PC-9 (cell line): ENCODE measurements around the gene MACROH2A2. TPM values are rescaled to one million over a fixed set of nuclear protein-coding genes. Genes with fewer than 3 reads are reported as not detected.

ENCODE experiments used
- BruUV-seq: library from RNA; stranded (reverse); fragments of 400-500 nt; replicated peaks from 2 replicates; lab custom pipeline; 2021; lab: Mats Ljungman, UMichigan
- CTCF ChIA-PET: fragments of 300-600 bp; sonication (Branson Sonifier 250); formaldehyde crosslinking; loops from one replicate; lab custom pipeline; 2022; ENCODE audit warnings: antibody characterized with exemption; lab: Charles Lee
- POLR2A ChIA-PET: fragments of 300-600 bp; sonication (Branson Sonifier 250); formaldehyde crosslinking; loops from one replicate; lab custom pipeline; 2022; ENCODE audit warnings: antibody characterized with exemption; ENCODE audit not compliant: unreplicated experiment; lab: Charles Lee
- DNase-seq, 2 experiments: peaks; one replicate each; pipeline versions ENCODE4 v3.0.0 to v3.0.0-alpha.2; 2015 to 2022; ENCODE audit warnings: mixed read lengths in 1 of 2
- H2AFZ ChIP-seq: fragments of 200-600 bp; sonication (generic); 2 replicates; pipeline ENCODE4 v1.8.1; 2017; ENCODE audit warnings: antibody characterized with exemption
- H3F3A ChIP-seq: fragments of 200-600 bp; sonication (generic); 2 replicates; pipeline ENCODE4 v1.8.1; 2017; ENCODE audit warnings: antibody characterized with exemption, mild to moderate bottlenecking, low read depth; ENCODE audit not compliant: insufficient read depth
- H3K27ac ChIP-seq: fragments of 200-600 bp; sonication (generic); 2 replicates; pipeline ENCODE4 v1.6.1; 2016; ENCODE audit warnings: mixed run types
- H3K27me3 ChIP-seq: fragments of 200-600 bp; sonication (generic); 2 replicates; pipeline ENCODE4 v1.6.1; 2016; ENCODE audit warnings: low read depth, mixed run types; ENCODE audit not compliant: insufficient read depth
- H3K36me3 ChIP-seq: fragments of 200-600 bp; sonication (generic); 2 replicates; pipeline ENCODE4 v1.6.1; 2016; ENCODE audit warnings: low read depth, mixed run types
- H3K4me1 ChIP-seq: fragments of 200-600 bp; sonication (generic); replicated peaks from 2 replicates; pipeline ENCODE4 v1.6.1; 2016; ENCODE audit warnings: mixed run types; ENCODE audit not compliant: insufficient read depth
- H3K4me2 ChIP-seq: fragments of 200-600 bp; sonication (generic); 2 replicates; pipeline ENCODE4 v1.6.1; 2017; ENCODE audit warnings: mixed run types
- H3K4me3 ChIP-seq: fragments of 200-600 bp; sonication (generic); 2 replicates; pipeline ENCODE4 v1.6.1; 2016; ENCODE audit warnings: mixed run types
- H3K79me2 ChIP-seq: fragments of 200-600 bp; sonication (generic); 2 replicates; pipeline ENCODE4 v1.6.1; 2017; ENCODE audit warnings: low read depth, mixed run types
- H3K9me2 ChIP-seq: fragments of 200-600 bp; sonication (generic); 2 replicates; pipeline ENCODE4 v1.8.1; 2017; ENCODE audit warnings: mild to moderate bottlenecking; ENCODE audit not compliant: insufficient read depth
- H3K9me3 ChIP-seq: fragments of 200-600 bp; sonication (generic); 2 replicates; pipeline ENCODE4 v1.8.1; 2016; ENCODE audit warnings: low read depth; ENCODE audit not compliant: insufficient read depth
- H4K20me1 ChIP-seq: fragments of 200-600 bp; sonication (generic); 2 replicates; pipeline ENCODE4 v1.8.1; 2017; ENCODE audit not compliant: insufficient read depth
- EZH2 ChIP-seq: fragments of 200-600 bp; sonication (generic); IDR thresholded peaks from 2 replicates; pipeline ENCODE4 v1.8.0; 2017; ENCODE audit warnings: antibody characterized with exemption, low read depth
- intact Hi-C: fragments of 100-400 bp; cut with micrococcal nuclease; formaldehyde crosslinking; loops from one replicate; pipeline ENCODE4 v1.10.0; 2022; ENCODE audit not compliant: unreplicated experiment
- total RNA-seq: library from RNA; stranded (reverse); gene quantifications from 2 replicates; pipeline ENCODE4 v1.2.3, GENCODE V29; 2021
- TF ChIP-seq, protein P1 (sequence below): fragments of 200-600 bp; sonication (generic); conservative IDR thresholded peaks from 2 replicates; pipeline ENCODE4 v1.6.1; 2017; ENCODE audit warnings: mixed run types, antibody characterized with exemption, mild to moderate bottlenecking, moderate library complexity

Gene MACROH2A2
- total RNA-seq, 1 experiment from 2014 or later: not detected

DNA sequence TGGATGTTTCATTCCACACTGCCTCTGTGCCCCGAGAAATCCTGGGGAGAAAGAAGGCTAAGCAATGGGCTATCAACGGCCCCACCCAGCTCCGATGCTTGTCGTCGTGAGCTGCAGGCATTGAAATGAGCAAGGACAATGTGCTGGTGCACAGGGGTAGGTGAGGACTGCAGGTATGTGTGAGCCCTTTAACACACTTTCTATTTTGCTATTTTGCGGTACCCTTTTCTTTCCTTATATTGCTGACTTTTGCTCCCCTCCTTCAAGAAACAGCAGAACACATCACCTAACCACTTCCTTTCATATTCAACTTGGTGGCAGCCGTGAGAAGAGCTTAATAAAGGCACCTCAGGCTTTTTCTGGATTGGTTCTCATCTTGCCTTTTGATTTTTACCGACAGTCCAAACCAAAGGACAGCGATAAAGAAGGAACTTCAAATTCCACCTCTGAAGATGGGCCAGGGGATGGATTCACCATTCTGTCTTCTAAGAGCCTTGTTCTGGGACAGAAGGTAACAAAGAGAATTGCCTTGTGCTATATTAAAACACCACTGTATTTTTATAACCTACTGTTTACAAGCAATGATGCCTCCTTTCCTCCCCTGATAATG, 40.8 kb downstream of the MACROH2A2 start:
- no peaks in the 10 kb centered on the region for H3F3A ChIP-seq
- no peaks in the 10 kb centered on the region for H3K36me3 ChIP-seq
- BruUV-seq: no TSS peak
- 0 out of 2 replicates have a peak, but pooled peaks cover 4% of the 10 kb centered on the region for H3K27me3 ChIP-seq
- H3K9me2 ChIP-seq: no peaks in the 10 kb centered on the region
- H3K4me2 ChIP-seq: no peak overlapping the region
- no peaks in the 10 kb centered on the region for H3K79me2 ChIP-seq
- ChIA-PET POLR2A (interaction anchor here (0.6 to 0.7 kb wide), 2 partner anchors 22 to 55 kb away, joined by 5 to 10 read pairs; no protein-coding TSS in a partner anchor), CTCF (no interaction called here)
- no peaks in the 10 kb centered on the region for H3K9me3 ChIP-seq
- H2AFZ ChIP-seq: no peak overlapping the region
- TF ChIP-seq, protein P1, sequence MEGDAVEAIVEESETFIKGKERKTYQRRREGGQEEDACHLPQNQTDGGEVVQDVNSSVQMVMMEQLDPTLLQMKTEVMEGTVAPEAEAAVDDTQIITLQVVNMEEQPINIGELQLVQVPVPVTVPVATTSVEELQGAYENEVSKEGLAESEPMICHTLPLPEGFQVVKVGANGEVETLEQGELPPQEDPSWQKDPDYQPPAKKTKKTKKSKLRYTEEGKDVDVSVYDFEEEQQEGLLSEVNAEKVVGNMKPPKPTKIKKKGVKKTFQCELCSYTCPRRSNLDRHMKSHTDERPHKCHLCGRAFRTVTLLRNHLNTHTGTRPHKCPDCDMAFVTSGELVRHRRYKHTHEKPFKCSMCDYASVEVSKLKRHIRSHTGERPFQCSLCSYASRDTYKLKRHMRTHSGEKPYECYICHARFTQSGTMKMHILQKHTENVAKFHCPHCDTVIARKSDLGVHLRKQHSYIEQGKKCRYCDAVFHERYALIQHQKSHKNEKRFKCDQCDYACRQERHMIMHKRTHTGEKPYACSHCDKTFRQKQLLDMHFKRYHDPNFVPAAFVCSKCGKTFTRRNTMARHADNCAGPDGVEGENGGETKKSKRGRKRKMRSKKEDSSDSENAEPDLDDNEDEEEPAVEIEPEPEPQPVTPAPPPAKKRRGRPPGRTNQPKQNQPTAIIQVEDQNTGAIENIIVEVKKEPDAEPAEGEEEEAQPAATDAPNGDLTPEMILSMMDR: no peak
- no peak for TF ChIP-seq EZH2
- no peaks in the 10 kb centered on the region for H4K20me1 ChIP-seq
- H3K4me1 ChIP-seq: no peaks in the 10 kb centered on the region
- no peak overlapping the region for H3K4me3 ChIP-seq
- no peak overlapping the region for H3K27ac ChIP-seq
- no peak for DNase-seq
- intact Hi-C loops: no loop called here

DNA sequence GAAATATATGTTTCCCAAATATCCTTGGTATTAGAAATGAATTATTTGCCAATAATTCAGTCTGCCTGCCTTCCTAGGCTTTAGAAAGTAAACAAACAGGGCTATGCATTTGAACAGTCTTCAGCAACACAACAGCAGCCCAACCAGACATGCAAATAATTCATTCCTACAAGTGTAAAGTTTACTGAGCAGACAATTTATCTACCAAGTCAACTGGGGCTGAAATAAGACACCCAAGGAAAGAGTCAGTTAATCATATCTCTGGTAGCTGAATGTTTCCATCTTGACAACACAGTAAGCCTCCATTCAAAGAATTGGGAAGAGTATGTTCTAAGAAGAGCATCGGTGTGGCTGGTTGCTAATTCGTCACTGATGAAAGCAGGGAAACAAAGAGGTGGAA, 41.6 kb downstream of the MACROH2A2 start:
- 0 out of 2 replicates have a peak, but pooled peaks cover 4% of the 10 kb centered on the region for H3K27me3 ChIP-seq
- intact Hi-C loops: no loop called here
- no peaks in the 10 kb centered on the region for H3F3A ChIP-seq
- no peak for DNase-seq
- ChIA-PET POLR2A (interaction anchor here (0.6 kb wide), 1 partner anchor 23 kb away, joined by 5 read pairs; no protein-coding TSS in a partner anchor), CTCF (no interaction called here)
- H4K20me1 ChIP-seq: no peaks in the 10 kb centered on the region
- no peaks in the 10 kb centered on the region for H3K9me3 ChIP-seq
- no peak overlapping the region for H3K4me3 ChIP-seq
- H3K79me2 ChIP-seq: no peaks in the 10 kb centered on the region
- no TSS peak for BruUV-seq
- no peaks in the 10 kb centered on the region for H3K4me1 ChIP-seq
- no peak overlapping the region for H3K27ac ChIP-seq
- no peak overlapping the region for H2AFZ ChIP-seq
- no peak overlapping the region for H3K4me2 ChIP-seq
- TF ChIP-seq, protein P1: no peak
- TF ChIP-seq EZH2: no peak
- no peaks in the 10 kb centered on the region for H3K36me3 ChIP-seq
- H3K9me2 ChIP-seq: no peaks in the 10 kb centered on the region

DNA sequence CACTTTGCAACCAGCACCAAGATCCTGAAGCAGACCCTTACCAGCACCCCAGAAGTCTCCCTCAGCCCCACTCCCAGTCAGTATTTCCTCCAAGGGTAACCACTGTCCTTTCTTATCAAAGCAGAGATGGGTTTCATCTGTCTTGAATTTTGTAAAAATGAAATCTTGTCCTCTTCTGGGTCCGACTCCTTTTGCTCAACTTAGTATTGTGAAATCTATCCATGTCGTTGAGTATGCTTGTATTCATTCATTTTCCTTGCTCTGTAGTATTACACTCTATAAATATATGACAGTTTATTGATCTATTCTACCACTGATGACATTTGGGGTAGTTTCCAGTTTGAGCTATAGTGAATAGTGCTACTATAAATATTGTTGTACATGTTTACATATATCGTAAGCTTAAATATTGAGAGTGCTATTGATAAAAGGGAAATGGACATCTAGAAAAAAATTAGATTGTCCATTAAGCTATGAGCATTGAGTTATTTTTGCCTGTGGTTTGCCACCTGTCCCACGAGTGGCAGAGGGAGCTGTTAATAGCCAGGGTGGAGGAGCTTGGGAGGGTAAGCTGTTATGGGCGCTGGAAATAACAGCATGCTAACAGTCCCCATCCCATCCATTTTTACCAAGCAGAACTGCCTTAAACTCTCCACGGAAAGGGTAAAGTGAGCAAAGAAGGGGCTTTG, 43.5 kb downstream of the MACROH2A2 start:
- H3K36me3 ChIP-seq: no peaks in the 10 kb centered on the region
- no peaks in the 10 kb centered on the region for H3K9me3 ChIP-seq
- no peak overlapping the region for H3K4me2 ChIP-seq
- H4K20me1 ChIP-seq: no peaks in the 10 kb centered on the region
- POLR2A ChIA-PET: no interaction called here
- no peak overlapping the region for H3K27ac ChIP-seq
- no peak overlapping the region for H3K4me3 ChIP-seq
- no peak overlapping the region for H2AFZ ChIP-seq
- TF ChIP-seq, protein P1: no peak
- TF ChIP-seq EZH2: no peak
- no TSS peak for BruUV-seq
- intact Hi-C loops: no loop called here
- CTCF ChIA-PET: interaction anchor here (0.6 kb wide), 1 partner anchor 21 kb away, joined by 3 read pairs; no protein-coding TSS in a partner anchor
- no peaks in the 10 kb centered on the region for H3F3A ChIP-seq
- H3K4me1 ChIP-seq: no peaks in the 10 kb centered on the region
- DNase-seq: no peak
- H3K27me3 ChIP-seq: 0 out of 2 replicates have a peak, but pooled peaks cover 4% of the 10 kb centered on the region
- H3K9me2 ChIP-seq: no peaks in the 10 kb centered on the region
- H3K79me2 ChIP-seq: no peaks in the 10 kb centered on the region
